Smooth muscle cell of trachea (primary cell): ENCODE results near the gene MEAF6. TPM values are rescaled to one million over a fixed set of nuclear protein-coding genes. Genes with fewer than 3 reads are reported as not detected.

Source experiments
- total RNA-seq: library from RNA; depleted of rRNA; stranded (reverse); fragments of >200 nt; gene quantifications from 2 replicates; pipeline ENCODE4 v1.2.1, GENCODE V29; 2014

The MEAF6 gene
- 57.6 and 75.9 TPM in 2 replicates for total RNA-seq

DNA sequence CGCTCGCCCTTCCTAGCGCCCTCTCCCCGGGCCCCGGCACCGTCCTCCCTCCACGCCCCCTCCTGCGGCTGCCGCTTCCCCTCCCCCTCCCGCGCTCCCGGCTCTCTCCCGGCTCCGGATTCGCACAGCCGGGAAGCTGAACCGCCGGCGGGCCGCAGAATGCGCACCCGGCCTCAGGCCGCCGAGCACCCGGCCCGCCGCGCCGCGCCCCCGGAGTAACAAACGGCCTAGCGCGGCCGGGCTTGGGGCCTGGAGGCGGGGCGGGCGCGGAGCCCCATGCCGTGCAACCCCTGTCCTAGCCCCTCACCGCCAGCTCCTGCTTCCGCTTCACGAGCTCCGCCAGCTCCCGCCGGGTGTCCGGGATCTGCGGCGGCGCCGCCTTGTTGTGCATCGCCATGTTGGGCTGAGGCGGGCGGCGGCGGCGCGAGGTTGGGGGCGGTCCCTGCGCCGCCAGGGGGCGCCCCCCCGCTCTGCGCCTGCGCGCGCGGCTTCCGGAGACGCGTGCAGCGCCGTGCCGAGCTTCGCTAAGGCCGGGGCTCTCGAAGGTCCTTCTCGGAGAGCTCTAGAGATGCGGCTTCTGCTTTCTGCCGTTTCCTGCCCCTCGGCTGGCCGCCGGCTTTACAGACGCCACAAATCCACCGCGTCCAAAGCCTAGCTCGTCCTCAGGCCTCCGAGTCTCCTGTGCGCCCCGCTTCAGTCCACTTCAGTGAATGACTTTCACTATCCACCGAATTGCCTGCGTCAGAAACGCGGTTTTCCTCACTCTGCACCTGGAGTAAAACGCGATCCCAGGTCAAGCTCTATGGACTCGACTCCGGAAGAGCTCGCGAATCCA is at the start of gene MEAF6:
TSS of gene MEAF6 (minus strand) at position 417 of the 835 bp plus-strand sequence. CDS start at position 397, 20 bp downstream.

DNA sequence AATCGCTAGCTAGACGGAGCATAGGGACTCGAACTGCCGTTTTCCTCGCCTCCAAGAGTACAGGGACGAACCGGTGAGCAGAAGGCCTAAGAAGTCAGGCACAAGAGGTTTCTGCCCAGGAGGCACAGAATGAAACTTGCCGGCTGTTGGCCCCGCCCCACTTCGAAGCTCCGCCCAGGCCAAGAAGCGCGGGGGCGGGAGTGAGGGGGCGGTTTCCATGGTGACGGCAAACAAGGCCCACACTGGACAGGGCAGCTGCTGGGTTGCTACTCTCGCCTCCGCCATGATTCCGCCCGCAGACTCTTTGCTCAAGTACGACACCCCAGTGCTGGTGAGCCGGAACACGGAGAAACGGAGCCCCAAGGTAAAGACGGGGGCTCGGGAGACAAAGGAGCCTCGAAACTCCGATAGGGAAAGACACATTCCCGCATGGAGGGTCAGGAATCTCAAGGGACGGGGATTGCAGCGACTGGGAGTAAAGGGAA is 42.2 kb upstream of the MEAF6 start, which contains the start of gene DNALI1:
TSS of gene DNALI1 (plus strand) at position 229 of the 485 bp plus-strand sequence. CDS start at position 284, 55 bp downstream.

DNA sequence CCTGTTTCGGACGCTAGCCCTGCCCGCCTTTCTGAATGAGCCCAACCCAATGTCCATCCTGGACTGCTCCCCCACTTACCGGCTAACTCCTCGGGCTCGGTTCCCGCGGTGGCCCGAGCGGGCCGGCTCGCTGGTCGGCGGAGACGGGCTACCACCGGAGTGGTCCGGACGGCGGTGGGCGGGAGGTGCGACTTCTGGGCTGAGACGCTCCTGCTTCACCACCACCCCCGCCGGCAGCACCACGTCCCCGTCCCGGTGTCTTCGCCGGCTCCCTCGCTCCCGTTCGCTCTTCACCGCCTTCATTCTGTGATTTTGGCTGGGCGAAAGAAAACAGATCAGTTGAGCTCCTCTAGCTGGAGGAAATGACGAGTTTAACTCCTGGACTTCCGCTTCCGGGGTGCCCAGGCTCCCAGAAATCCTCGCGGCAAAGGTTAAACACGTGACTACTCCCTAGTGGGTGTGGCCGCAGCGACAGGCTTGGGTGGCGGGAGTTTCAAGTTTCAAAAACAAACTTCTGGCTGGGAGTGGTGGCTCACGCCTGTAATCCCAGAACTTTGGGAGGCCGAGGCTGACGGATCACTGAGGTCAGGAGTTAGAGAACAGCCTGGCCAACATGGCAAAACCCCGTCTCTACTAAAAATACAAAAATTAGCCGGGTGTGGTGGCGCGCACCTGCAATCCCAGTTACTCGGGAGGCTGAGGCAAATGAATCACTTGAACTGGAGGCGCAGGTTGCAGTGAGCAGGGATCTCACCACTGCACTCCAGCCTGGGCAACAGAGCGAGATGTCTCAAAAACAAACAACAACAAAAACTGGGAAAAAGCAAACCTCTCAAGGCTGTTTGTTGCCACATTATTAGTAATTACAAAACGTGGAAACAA is 39.6 kb upstream of the MEAF6 start, which contains the start of gene SNIP1:
TSS of gene SNIP1 (minus strand) at position 367 of the 882 bp plus-strand sequence. CDS start at position 303, 64 bp downstream.

DNA sequence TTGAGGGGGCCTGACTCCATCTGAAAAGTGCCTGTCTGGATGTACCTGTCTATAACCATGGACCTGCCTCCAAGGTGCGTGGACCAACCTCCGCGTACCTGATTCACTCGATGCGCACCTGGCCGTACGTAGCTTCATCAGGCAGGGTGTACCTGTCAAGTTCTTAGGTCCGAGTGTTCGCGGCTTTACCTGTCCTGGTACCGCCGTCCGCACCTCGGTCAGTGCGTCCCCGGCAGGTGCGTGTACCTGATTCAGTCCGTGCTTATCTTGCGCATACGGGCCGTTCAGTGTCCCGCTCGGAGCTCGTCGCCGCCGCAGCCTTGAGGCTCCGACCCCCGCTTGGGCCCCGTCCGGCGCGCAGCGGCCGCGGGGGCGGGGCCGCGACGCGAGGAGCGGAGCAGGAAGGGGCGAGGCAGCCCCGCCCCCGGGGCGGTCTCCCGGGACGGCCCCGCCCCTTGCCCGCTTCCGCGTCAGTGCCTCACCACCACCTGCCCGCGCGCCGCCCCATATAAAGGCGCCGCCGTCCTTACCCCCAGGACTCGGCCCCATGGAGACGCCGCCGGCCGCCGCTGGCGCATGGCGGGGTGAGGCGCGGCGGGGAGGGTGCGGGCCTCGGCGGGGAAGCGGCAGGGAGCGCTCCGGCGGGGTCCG is 40.4 kb downstream of the MEAF6 start, which contains the start of gene ZC3H12A:
TSS of gene ZC3H12A (plus strand) at position 535 of the 651 bp plus-strand sequence. CDS start 917 bp downstream, outside the sequence.

Other genes with a start within 250 kb of the MEAF6 start
- gene ZC3H12A, start 40.2 kb downstream of the MEAF6 start, total RNA-seq, result 10.8 and 11.6 TPM in 2 replicates
- 15.9 and 21.7 TPM in 2 replicates for gene SNIP1, start 39.5 kb upstream of the MEAF6 start, total RNA-seq
- 5.5 and 7.9 TPM in 2 replicates for gene DNALI1, start 42.2 kb upstream of the MEAF6 start, total RNA-seq
- gene GNL2, start 81.2 kb upstream of the MEAF6 start, total RNA-seq, result 56.4 and 66.9 TPM in 2 replicates
- 0.15 and 0.83 TPM in 2 replicates for gene RSPO1, start 120.1 kb upstream of the MEAF6 start, total RNA-seq
- gene CDCA8, start 177.8 kb upstream of the MEAF6 start, total RNA-seq, result 1.5 and 16.4 TPM in 2 replicates